SK-N-MC (cell line): ENCODE results near the gene TECPR1.

ENCODE experiments used
- EZH2 ChIP-seq: fragments of 200-600 bp; sonication (generic); IDR thresholded peaks from one replicate; pipeline ENCODE4 v1.6.1; 2017; ENCODE audit warnings: antibody characterized with exemption
- FOXP2 ChIP-seq: optimal IDR thresholded peaks from 2 replicates; pipeline ENCODE3; 2011; ENCODE audit warnings: mild to moderate bottlenecking, moderate library complexity; ENCODE audit not compliant: insufficient read depth; ENCODE audit errors: extremely low read length, control extremely low read depth
- POLR2AphosphoS5 ChIP-seq: IDR thresholded peaks from 2 replicates; pipeline ENCODE4 v1.6.1; 2012; ENCODE audit warnings: mild to moderate bottlenecking, low read depth, low read length, borderline replicate concordance

DNA sequence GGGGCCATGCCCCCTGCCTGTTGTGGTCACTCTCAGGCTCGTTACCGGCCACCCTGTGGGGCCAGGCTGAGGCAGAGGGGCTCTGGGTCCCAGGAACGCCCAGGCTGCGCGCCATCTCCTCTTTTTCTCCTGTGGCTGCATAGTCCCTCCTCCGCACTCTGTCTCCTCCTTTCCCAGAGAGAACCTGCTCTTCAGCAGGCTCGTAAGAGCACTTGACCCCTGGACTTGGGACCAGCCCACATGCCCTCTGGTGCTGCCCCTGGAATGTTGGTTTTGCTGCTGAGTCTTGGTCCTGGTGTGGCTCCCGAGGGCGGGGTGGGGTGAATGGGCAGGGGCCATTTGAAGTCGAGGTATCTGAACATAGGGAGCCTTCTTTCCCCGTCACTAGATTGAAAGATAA lies 47.4 kb downstream of the TECPR1 start:
- no peak for TF ChIP-seq EZH2
- TF ChIP-seq POLR2AphosphoS5: no peak
- no peak for TF ChIP-seq FOXP2
